ENCODE data around the gene ITGB1BP1.
A peak's percentile ranks its signal among the peaks of the same experiment; 100 is the strongest.

Gene ITGB1BP1

DNA sequence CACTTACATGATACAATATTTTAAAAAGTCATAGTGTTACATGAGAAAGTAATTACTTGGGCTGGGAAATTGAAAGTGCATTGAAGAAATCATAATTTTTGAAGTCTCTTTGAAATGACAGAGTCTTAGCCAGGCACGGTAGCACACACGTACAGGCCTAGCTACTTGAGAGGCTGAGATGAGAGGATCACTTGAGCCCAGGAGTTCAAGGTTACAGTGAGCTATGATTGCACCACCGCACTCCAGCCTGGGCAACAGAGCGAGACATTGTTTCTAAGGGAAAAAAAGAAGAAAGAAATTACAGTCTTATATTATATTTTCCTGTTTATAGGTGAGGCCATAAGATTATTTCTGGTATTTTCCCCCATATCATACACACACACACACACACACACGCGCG, 41.8 kb upstream of the ITGB1BP1 start:
- no peak overlapping the region for H3K4me3 ChIP-seq (ENCODE audit: low read depth, low read length)
- no peak for DNase-seq (ENCODE audit: low read depth)
- TF ChIP-seq, protein P1, sequence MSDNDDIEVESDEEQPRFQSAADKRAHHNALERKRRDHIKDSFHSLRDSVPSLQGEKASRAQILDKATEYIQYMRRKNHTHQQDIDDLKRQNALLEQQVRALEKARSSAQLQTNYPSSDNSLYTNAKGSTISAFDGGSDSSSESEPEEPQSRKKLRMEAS (IDR thresholded peaks at IDR 0.05; ENCODE audit: low read depth, low read length), result no peak
- TF ChIP-seq MYC (IDR thresholded peaks at IDR 0.05; ENCODE audit: low read depth, low read length) (no peak), POLR2A (IDR thresholded peaks at IDR 0.05; ENCODE audit: extremely low read depth, insufficient read length) (no peak)
- TF ChIP-seq, protein P2, sequence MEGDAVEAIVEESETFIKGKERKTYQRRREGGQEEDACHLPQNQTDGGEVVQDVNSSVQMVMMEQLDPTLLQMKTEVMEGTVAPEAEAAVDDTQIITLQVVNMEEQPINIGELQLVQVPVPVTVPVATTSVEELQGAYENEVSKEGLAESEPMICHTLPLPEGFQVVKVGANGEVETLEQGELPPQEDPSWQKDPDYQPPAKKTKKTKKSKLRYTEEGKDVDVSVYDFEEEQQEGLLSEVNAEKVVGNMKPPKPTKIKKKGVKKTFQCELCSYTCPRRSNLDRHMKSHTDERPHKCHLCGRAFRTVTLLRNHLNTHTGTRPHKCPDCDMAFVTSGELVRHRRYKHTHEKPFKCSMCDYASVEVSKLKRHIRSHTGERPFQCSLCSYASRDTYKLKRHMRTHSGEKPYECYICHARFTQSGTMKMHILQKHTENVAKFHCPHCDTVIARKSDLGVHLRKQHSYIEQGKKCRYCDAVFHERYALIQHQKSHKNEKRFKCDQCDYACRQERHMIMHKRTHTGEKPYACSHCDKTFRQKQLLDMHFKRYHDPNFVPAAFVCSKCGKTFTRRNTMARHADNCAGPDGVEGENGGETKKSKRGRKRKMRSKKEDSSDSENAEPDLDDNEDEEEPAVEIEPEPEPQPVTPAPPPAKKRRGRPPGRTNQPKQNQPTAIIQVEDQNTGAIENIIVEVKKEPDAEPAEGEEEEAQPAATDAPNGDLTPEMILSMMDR (IDR thresholded peaks at IDR 0.05; ENCODE audit: low read depth, low read length), result no peak

DNA sequence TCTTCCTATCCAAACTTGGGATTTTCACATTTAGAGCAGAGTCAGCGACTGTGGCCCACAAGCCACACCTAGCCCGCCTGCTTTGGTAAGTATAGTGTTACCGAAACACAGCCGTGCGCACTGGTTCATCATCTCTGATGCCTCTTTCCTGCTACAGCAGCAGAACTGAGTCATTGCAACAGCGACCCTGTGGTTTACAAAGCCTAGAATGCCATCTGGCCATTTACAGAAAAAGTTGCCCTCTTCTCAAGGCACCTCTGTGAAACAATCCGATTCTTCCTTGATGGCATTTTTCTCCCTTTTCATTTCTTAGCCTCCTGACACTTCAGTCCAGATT, 40.3 kb upstream of the ITGB1BP1 start:
- DNase-seq (ENCODE audit: low read depth), result peak; percentile 54
- TF ChIP-seq MYC (IDR thresholded peaks at IDR 0.05; ENCODE audit: low read depth, low read length), result no peak
- TF ChIP-seq, protein P2 (IDR thresholded peaks at IDR 0.05; ENCODE audit: low read depth, low read length), result no peak
- no peak for TF ChIP-seq POLR2A (IDR thresholded peaks at IDR 0.05; ENCODE audit: extremely low read depth, insufficient read length)
- TF ChIP-seq, protein P1 (IDR thresholded peaks at IDR 0.05; ENCODE audit: low read depth, low read length), result no peak
- no peak overlapping the region for H3K4me3 ChIP-seq (ENCODE audit: low read depth, low read length)

DNA sequence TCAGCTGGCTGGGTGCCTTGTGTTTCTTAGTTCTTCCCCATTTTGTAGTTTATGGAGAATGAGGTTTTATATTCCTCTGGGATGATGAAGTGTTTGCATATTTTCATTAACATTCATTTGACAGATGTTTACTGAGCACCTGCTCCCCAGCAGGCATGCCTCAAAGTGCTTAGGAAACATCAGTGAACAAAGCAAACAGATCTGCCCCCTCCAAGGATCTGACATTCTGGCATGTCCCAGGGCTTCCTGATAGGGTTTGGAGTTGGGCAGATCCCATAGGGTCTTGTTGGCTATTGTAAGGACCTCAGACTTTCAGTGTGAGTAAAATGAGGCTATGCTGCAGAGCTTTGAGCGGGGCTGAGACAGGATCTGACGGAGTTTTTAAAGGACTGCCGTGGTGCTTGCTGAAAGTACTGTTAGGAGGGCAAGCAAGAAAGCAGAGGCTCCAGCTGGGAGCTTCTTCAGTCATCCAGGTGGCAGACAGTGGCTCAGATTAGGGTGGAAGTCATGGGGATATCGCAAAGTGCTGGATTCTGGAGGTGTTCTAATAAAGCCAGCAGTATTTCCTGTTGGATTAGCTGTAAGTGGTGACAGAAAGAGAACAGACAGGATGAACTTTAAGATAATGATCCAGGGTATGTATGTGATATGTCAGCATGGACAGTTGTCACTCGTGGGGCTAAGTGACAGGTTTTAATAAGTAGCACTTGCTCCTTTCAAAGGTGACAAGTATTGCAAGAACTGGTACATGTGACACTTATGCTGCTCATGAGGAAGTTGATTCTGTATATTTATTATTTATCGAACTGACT, 39.8 kb upstream of the ITGB1BP1 start:
- H3K4me3 ChIP-seq (ENCODE audit: low read depth, low read length), result no peak overlapping the region
- DNase-seq (ENCODE audit: low read depth), result no peak
- TF ChIP-seq POLR2A (IDR thresholded peaks at IDR 0.05; ENCODE audit: extremely low read depth, insufficient read length) (no peak), MYC (IDR thresholded peaks at IDR 0.05; ENCODE audit: low read depth, low read length) (no peak)
- TF ChIP-seq, protein P1 (IDR thresholded peaks at IDR 0.05; ENCODE audit: low read depth, low read length), result no peak
- TF ChIP-seq, protein P2 (IDR thresholded peaks at IDR 0.05; ENCODE audit: low read depth, low read length), result no peak

DNA sequence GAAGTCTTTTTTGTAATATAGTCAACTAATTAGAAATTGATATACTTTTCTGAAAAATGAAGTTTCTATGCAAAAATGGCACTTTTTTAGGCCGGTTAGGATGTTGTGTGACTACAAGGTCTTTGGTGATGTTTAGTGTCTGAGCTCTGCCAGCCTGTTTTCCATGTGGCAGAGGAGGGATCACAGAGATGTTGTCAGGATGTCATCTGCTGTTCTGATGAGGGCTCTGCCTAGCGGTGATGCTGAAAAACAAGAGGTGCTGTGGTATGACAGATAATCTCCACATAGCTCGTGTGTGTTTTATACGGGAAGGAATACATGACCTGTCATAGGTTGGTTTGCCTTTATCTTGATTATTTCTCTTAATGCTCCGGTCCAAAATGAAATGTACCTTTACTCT, 39.0 kb upstream of the ITGB1BP1 start:
- TF ChIP-seq MYC (IDR thresholded peaks at IDR 0.05; ENCODE audit: low read depth, low read length), result no peak
- TF ChIP-seq, protein P1 (IDR thresholded peaks at IDR 0.05; ENCODE audit: low read depth, low read length), result no peak
- no peak for TF ChIP-seq POLR2A (IDR thresholded peaks at IDR 0.05; ENCODE audit: extremely low read depth, insufficient read length)
- TF ChIP-seq, protein P2 (IDR thresholded peaks at IDR 0.05; ENCODE audit: low read depth, low read length), result no peak
- no peak overlapping the region for H3K4me3 ChIP-seq (ENCODE audit: low read depth, low read length)
- DNase-seq (ENCODE audit: low read depth), result no peak

DNA sequence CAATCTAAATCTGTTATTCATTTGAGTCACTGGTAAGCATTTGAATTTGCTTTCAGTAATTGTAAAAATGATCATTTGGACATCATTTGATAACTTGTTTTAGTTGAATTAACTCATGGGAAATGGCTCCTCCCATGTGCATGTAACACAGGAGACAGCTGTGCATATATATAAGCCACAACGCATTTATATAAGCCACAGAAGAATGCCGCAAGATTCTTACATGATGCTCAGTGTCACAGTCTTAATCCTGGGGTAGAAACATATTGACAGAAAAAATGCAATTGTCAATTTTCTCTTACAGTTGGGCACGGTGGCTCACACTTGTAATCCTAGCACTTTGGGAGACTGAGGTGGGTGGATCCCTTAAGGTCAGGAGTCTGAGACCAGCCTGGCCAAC, 37.8 kb upstream of the ITGB1BP1 start:
- no peak overlapping the region for H3K4me3 ChIP-seq (ENCODE audit: low read depth, low read length)
- TF ChIP-seq, protein P2 (IDR thresholded peaks at IDR 0.05; ENCODE audit: low read depth, low read length), result no peak
- TF ChIP-seq MYC (IDR thresholded peaks at IDR 0.05; ENCODE audit: low read depth, low read length), result no peak
- TF ChIP-seq, protein P1 (IDR thresholded peaks at IDR 0.05; ENCODE audit: low read depth, low read length), result no peak
- no peak for TF ChIP-seq POLR2A (IDR thresholded peaks at IDR 0.05; ENCODE audit: extremely low read depth, insufficient read length)

More for the DNA sequence above, 37.8 kb upstream of the ITGB1BP1 start:
- no peak for DNase-seq (ENCODE audit: low read depth)
